Activated naive CD4-positive, alpha-beta T cell treated with anti-CD3 and anti-CD28 coated beads, Interleukin-2, amount 50 U/mL, for 72 hours (primary cell): ENCODE data around the gene LAMP5. TPM values are rescaled to one million over a fixed set of nuclear protein-coding genes. Genes with fewer than 3 reads are reported as not detected.

Experiments
- ATAC-seq, 2 donors: fragments of 150-1000 bp; cut with Tn5 transposase; 2 replicates each; pipeline ENCODE4 v1.10.0; 2021; ENCODE audit warnings: mild to moderate bottlenecking in 2 of 2, moderate library complexity in 2 of 2
- DNase-seq, 2 donors: peaks; one replicate each; pipeline ENCODE4 v3.0.0; 2021 to 2022; ENCODE audit warnings: low spot score in 2 of 2
- H3K27ac Mint-ChIP-seq, 2 donors: one replicate each; pipeline ENCODE4 v1.8.0; 2022; ENCODE audit warnings: mild to moderate bottlenecking in 2 of 2, mixed read lengths in 2 of 2
- H3K36me3 Mint-ChIP-seq, 2 donors: one replicate each; pipeline ENCODE4 v1.8.0; 2022; ENCODE audit warnings: mixed read lengths in 2 of 2
- H3K9me3 Mint-ChIP-seq, 2 donors: one replicate each; pipeline ENCODE4 v1.8.0; 2022; ENCODE audit warnings: mixed read lengths in 2 of 2
- total RNA-seq, 2 donors: library from RNA; stranded (reverse); gene quantifications; one replicate each; pipeline ENCODE4 v1.2.3, GENCODE V29; 2022

Gene LAMP5
- total RNA-seq, 2 donors from 2014 or later = not detected

GRCh38 chr20:9493803-9494202 is 20.6 kb upstream of the LAMP5 start:
- DNase-seq = no peak

DNA sequence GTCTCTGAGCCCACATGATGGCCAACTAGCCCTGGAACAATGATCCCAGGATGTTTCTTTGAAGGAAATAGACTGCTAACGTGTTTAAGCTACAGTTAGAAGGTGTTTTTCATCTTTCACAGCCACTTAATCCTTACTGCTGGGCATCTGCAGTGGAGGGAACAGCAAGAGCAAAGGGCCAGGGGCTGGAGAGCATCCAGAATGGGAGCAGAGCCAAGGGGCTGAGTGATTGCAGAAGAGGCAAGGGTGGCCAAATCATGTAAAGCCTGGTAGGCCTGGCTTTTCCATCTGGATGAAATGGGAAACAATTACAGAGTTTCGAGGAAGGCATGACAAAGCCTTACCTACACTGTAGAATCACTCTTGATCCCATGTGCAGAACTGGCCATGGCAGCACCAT is 18.7 kb upstream of the LAMP5 start:
- Mint-ChIP-seq H3K27ac (no peak overlapping the region), H3K36me3 (peaks cover 0 to 7% of the 10 kb centered on the region in 2 donors), H3K9me3 (peaks cover 11 to 29% of the 10 kb centered on the region in 2 donors)
- ATAC-seq (no peak), DNase-seq (no peak)

More at GRCh38 chr20:9493803-9494202, 20.6 kb upstream of the LAMP5 start:
- Mint-ChIP-seq H3K36me3 (peaks cover 0 to 7% of the 10 kb centered on the region in 2 donors), H3K9me3 (peaks cover 18 to 29% of the 10 kb centered on the region in 2 donors), H3K27ac (no peak overlapping the region)
- no peak for ATAC-seq

- Mint-ChIP-seq H3K27ac (no peak overlapping the region), H3K9me3 (peaks cover 11 to 29% of the 10 kb centered on the region in 2 donors), H3K36me3 (peaks cover 0 to 7% of the 10 kb centered on the region in 2 donors)
- DNase-seq (no peak), ATAC-seq (no peak)
These were observed 18.2 kb upstream of the LAMP5 start for GRCh38 chr20:9496155-9496554.

- no peak for ATAC-seq
- H3K36me3 Mint-ChIP-seq = peaks cover 0 to 7% of the 10 kb centered on the region in 2 donors
These were observed 16.1 kb upstream of the LAMP5 start for GRCh38 chr20:9498322-9498721.

GRCh38 chr20:9499126-9499899 is 15.1 kb upstream of the LAMP5 start:
- Mint-ChIP-seq H3K9me3 (peaks cover 11 to 27% of the 10 kb centered on the region in 2 donors), H3K27ac (no peak overlapping the region), H3K36me3 (peaks cover 0 to 7% of the 10 kb centered on the region in 2 donors)
- ATAC-seq = no peak
- DNase-seq = no peak

More at GRCh38 chr20:9498322-9498721, 16.1 kb upstream of the LAMP5 start:
- no peak overlapping the region for H3K27ac Mint-ChIP-seq
- H3K9me3 Mint-ChIP-seq = peaks cover 11 to 27% of the 10 kb centered on the region in 2 donors
- DNase-seq = no peak

DNA sequence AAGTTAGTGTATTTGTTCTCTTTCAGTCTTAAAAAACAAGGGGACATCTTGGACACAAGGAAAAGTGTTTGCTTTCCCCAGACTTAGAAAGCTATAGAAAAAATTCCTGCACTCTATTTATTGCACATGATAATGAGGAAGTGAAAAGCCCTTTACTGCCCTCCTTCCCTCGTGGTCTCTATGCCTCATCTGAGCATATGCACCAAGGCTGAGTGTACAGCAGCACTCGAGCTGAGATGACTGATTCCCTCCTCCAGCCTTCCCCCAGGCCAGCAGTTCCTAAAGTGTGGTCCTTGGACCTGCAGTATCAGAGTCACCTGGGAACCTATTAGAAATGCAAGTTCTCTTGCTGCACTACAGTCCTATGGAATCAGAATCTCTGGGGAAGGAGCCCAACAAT is 14.3 kb upstream of the LAMP5 start:
- Mint-ChIP-seq H3K27ac (no peak overlapping the region), H3K36me3 (peaks cover 0 to 7% of the 10 kb centered on the region in 2 donors), H3K9me3 (peaks cover 4 to 20% of the 10 kb centered on the region in 2 donors)
- no peak for DNase-seq
- ATAC-seq = no peak

DNA sequence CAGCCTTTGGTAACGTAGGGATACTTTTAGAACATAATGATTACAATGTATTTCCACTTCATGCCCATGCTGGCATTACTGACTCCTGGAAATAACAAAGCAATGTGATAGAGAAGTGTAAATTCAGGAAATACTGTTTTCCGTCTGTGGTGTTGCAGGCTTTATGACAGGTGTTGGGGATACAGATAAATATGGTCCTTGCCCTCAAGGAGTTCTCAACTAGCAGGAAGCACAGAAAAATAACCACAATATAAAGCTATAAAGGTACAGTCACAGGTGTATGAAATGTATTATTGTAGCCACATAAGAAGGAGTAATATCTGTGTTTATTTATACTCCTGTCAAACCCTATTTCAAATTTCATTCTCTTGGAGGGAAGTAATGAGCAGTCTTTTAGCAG is 12.9 kb upstream of the LAMP5 start:
- no peak for ATAC-seq
- peaks cover 5 to 7% of the 10 kb centered on the region in 2 donors for H3K36me3 Mint-ChIP-seq
- DNase-seq = no peak
- no peak overlapping the region for H3K27ac Mint-ChIP-seq
- H3K9me3 Mint-ChIP-seq = peaks cover 0 to 11% of the 10 kb centered on the region in 2 donors

DNA sequence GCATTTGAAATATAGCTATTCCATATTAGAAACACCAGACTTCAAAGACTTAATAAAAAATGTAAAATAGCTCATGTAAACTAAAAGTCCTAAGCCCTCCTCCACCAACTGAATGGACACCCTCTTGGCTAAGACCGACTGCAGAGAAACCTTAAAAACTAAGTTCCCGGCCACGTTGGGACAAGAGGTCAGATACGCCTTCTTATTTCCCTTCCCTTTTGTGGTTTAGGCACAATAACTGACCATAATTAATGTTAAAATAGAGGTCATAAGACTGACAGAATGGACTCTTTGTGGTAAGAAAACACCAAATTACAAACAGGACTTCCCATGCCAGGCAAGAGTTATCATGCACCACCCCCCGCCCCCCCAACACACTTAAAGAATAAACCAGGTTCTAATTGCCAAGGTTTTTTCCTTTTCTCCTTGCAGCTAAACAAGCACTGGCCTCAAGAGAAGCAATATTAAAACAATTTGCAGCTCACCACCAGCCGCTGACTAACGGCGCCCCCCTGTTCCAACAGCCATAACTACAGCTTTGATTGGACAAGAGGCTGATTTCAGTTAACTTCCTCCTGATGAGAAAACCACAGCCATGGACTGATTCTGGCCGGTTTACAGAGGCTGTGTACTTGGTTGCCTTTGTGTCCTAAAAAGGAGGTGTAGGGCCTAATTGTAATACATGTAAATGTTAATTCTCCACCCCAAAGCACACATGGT is 10.7 kb upstream of the LAMP5 start:
- no peak for ATAC-seq
- Mint-ChIP-seq H3K9me3 (peaks cover 0 to 3% of the 10 kb centered on the region in 2 donors), H3K27ac (no peak overlapping the region), H3K36me3 (peaks cover 6 to 17% of the 10 kb centered on the region in 2 donors)
- DNase-seq = no peak

- no peak overlapping the region for H3K27ac Mint-ChIP-seq
- ATAC-seq = no peak
These were observed 8.0 kb upstream of the LAMP5 start for GRCh38 chr20:9506280-9506821.

DNA sequence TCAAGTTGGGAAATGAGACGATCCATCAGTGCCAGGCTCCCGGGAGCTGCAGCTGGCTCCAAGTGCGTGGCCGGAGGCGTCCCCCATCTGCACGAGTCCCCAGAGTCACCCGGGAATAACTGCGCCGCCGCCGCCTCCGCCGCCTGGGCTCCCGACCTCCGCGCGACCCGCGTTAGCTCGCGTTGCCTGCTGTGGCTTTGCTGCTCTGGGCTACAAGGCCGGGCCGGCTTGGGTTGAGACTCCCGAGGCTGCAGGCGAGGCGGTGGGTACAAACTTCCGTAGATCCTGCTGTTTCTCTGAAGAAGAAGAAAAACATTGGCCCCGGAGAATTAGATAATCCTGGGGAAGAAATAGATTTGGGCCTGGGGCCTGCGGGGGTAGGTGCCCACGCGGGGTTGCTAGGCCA is 7.4 kb upstream of the LAMP5 start:
- no peak overlapping the region for H3K27ac Mint-ChIP-seq
- DNase-seq (no peak), ATAC-seq (no peak)
- peaks cover 12 to 20% of the 10 kb centered on the region in 2 donors for H3K36me3 Mint-ChIP-seq
- H3K9me3 Mint-ChIP-seq = peaks cover 0 to 3% of the 10 kb centered on the region in 2 donors

More at GRCh38 chr20:9506280-9506821, 8.0 kb upstream of the LAMP5 start:
- Mint-ChIP-seq H3K36me3 (peaks cover 12 to 20% of the 10 kb centered on the region in 2 donors), H3K9me3 (peaks cover 0 to 3% of the 10 kb centered on the region in 2 donors)
- DNase-seq = no peak

- ATAC-seq = no peak
- Mint-ChIP-seq H3K9me3 (no peaks in the 10 kb centered on the region), H3K36me3 (peaks cover 12 to 20% of the 10 kb centered on the region in 2 donors), H3K27ac (no peak overlapping the region)
- DNase-seq = no peak
These were observed 6.7 kb upstream of the LAMP5 start for GRCh38 chr20:9507544-9508239.

GRCh38 chr20:9508240-9508661 is 6.1 kb upstream of the LAMP5 start:
- H3K9me3 Mint-ChIP-seq = no peaks in the 10 kb centered on the region
- H3K36me3 Mint-ChIP-seq = peaks cover 12 to 20% of the 10 kb centered on the region in 2 donors
- ATAC-seq = no peak
- DNase-seq = no peak
- no peak overlapping the region for H3K27ac Mint-ChIP-seq

- peaks cover 12 to 20% of the 10 kb centered on the region in 2 donors for H3K36me3 Mint-ChIP-seq
- H3K27ac Mint-ChIP-seq = no peak overlapping the region
- ATAC-seq = no peak
These were observed 5.7 kb upstream of the LAMP5 start for GRCh38 chr20:9508696-9509178.

DNA sequence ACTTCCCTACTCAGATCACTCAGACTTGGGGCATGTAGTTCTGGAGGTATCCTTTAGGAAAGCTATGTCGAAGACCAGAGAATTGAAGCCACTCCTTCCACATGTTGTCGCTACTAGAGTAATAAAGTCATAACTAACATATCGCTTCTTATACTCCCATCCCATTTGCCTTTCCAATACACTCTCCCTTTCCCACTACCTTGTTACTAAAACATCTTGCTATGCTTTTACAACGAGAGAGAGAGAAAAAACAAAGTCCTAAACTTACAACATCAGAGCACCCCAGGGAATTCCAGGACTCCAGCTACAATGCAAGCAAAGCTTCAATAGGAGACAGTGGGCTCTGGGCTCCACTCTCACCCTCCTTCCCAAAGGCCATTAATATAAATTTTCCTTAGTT is 5.1 kb upstream of the LAMP5 start:
- DNase-seq (no peak), ATAC-seq (no peak)
- H3K27ac Mint-ChIP-seq = no peak overlapping the region
- peaks cover 12 to 20% of the 10 kb centered on the region in 2 donors for H3K36me3 Mint-ChIP-seq
- H3K9me3 Mint-ChIP-seq = no peaks in the 10 kb centered on the region

More at GRCh38 chr20:9508696-9509178, 5.7 kb upstream of the LAMP5 start:
- no peaks in the 10 kb centered on the region for H3K9me3 Mint-ChIP-seq
- DNase-seq = no peak

GRCh38 chr20:9510911-9511310 is 3.5 kb upstream of the LAMP5 start:
- Mint-ChIP-seq H3K36me3 (peaks cover 12 to 20% of the 10 kb centered on the region in 2 donors), H3K27ac (no peak overlapping the region), H3K9me3 (no peaks in the 10 kb centered on the region)
- ATAC-seq (no peak), DNase-seq (no peak)

DNA sequence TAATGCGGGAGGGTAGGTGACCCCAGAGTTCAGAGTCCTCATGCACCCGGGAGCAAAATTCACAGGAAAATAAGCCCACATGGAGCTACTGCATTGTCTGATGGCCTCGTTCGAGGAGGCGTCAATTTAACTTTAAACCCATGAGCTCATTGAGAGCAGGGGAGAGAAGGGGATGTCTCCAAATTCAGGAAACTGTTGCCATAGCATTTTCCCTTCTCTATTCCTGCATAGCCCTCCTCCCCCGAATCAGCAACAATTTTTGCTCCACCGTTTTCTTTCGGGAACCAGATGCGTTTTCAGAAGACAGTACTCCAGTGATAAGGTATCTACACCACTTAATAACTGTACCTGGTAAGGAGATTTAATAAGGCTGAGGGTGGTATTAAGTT is 324 bp upstream of the LAMP5 start:
- DNase-seq = no peak
- peaks cover 0 to 4% of the 10 kb centered on the region in 2 donors for H3K36me3 Mint-ChIP-seq
- no peak overlapping the region for H3K27ac Mint-ChIP-seq
- no peak for ATAC-seq
- no peaks in the 10 kb centered on the region for H3K9me3 Mint-ChIP-seq
